DND-41 (cell line): ENCODE measurements around the gene SRC.
A peak's percentile ranks its signal among the peaks of the same experiment; 100 is the strongest.

Experiments
- ATAC-seq: fragments of 200-7000 bp; cut with Tn5 transposase; 3 replicates; pipeline ENCODE4 v1.9.1; 2021; ENCODE audit warnings: low read depth; ENCODE audit not compliant: insufficient read depth
- DNase-seq: peaks from one replicate; pipeline ENCODE4 v3.0.0-alpha.2; 2020
- H2AFZ ChIP-seq: 2 replicates; pipeline ENCODE4 v1.6.0; 2012; ENCODE audit warnings: low read depth, low read length
- H3K27ac ChIP-seq: 2 replicates; pipeline ENCODE4 v1.5.1; 2012; ENCODE audit warnings: low read length, inconsistent platforms
- H3K27me3 ChIP-seq: fragments of 200-600 bp; sonication (generic); 2 replicates; pipeline ENCODE4 v1.6.0; 2012; ENCODE audit warnings: low read length, mild to moderate bottlenecking, inconsistent platforms; ENCODE audit not compliant: insufficient read depth, poor library complexity
- H3K36me3 ChIP-seq: 2 replicates; pipeline ENCODE4 v1.5.1; 2012; ENCODE audit warnings: low read length, inconsistent platforms; ENCODE audit not compliant: insufficient read depth
- H3K4me1 ChIP-seq: 2 replicates; pipeline ENCODE4 v1.5.1; 2012; ENCODE audit warnings: mild to moderate bottlenecking, low read length; ENCODE audit not compliant: insufficient read depth
- H3K4me2 ChIP-seq: 2 replicates; pipeline ENCODE4 v1.6.0; 2012; ENCODE audit warnings: mild to moderate bottlenecking, moderate library complexity, low read length, inconsistent platforms; ENCODE audit not compliant: insufficient read depth
- H3K4me3 ChIP-seq, 2 experiments: fragments of 200-600 bp in 1 of 2; shearing (Covaris generic) in 1 of 2; 2 replicates each; pipeline ENCODE4 v1.5.1; 2012 to 2016; ENCODE audit warnings: inconsistent platforms in 2 of 2, low read length in 2 of 2, mild to moderate bottlenecking in 2 of 2, low read depth in 1 of 2, moderate library complexity in 1 of 2
- H3K79me2 ChIP-seq: 2 replicates; pipeline ENCODE4 v1.6.0; 2012; ENCODE audit warnings: low read length, inconsistent platforms; ENCODE audit not compliant: insufficient read depth
- H3K9ac ChIP-seq: 2 replicates; pipeline ENCODE4 v1.6.0; 2012; ENCODE audit warnings: low read depth, mild to moderate bottlenecking, inconsistent platforms, low read length, moderate library complexity
- H3K9me3 ChIP-seq: 2 replicates; pipeline ENCODE4 v1.5.1; 2012; ENCODE audit warnings: low read length, moderate library complexity, mild to moderate bottlenecking, inconsistent platforms; ENCODE audit not compliant: insufficient read depth, severe bottlenecking
- H4K20me1 ChIP-seq: 2 replicates; pipeline ENCODE4 v1.6.0; 2012; ENCODE audit warnings: low read length; ENCODE audit not compliant: insufficient read depth
- CTCF ChIP-seq: IDR thresholded peaks from 2 replicates; pipeline ENCODE4 v1.5.1; 2012; ENCODE audit warnings: borderline replicate concordance, low read length, moderate library complexity, mild to moderate bottlenecking; ENCODE audit not compliant: poor library complexity, severe bottlenecking; ENCODE audit errors: extremely low read depth
- EZH2 ChIP-seq: IDR thresholded peaks from 3 replicates; pipeline ENCODE4 v1.6.1; 2012; ENCODE audit warnings: borderline replicate concordance, low read depth, mild to moderate bottlenecking, moderate library complexity, low read length, inconsistent platforms; ENCODE audit not compliant: severe bottlenecking

The SRC gene

GRCh38 chr20:37408302-37409193 is 62.6 kb downstream of the SRC start:
- no peaks in the 10 kb centered on the region for H3K9me3 ChIP-seq

GRCh38 chr20:37411408-37412219 is 65.7 kb downstream of the SRC start:
- Histone ChIP-seq H3K36me3 (no peaks in the 10 kb centered on the region), H2AFZ (peak overlapping the region; percentile 90), H3K79me2 (no peaks in the 10 kb centered on the region), H3K27ac (peak overlapping the region; percentile 71), H4K20me1 (no peaks in the 10 kb centered on the region), H3K9ac (peak overlapping the region; percentile 51), H3K27me3 (no peaks in the 10 kb centered on the region), H3K4me3 (peak overlapping the region; percentile 20 to 71; a peak in 3 of 4 replicates), H3K4me2 (peak overlapping the region; percentile 97), H3K9me3 (no peaks in the 10 kb centered on the region), H3K4me1 (peaks cover 44% of the 10 kb centered on the region)
- ATAC-seq: peak; percentile 25
- TF ChIP-seq EZH2 (no peak), CTCF (no peak)
- DNase-seq: peak; percentile 58

More at GRCh38 chr20:37408302-37409193, 62.6 kb downstream of the SRC start:
- ATAC-seq: no peak
- peaks cover 53% of the 10 kb centered on the region for H3K4me1 ChIP-seq
- H4K20me1 ChIP-seq: no peaks in the 10 kb centered on the region
- no peak overlapping the region for H3K27ac ChIP-seq
- no peaks in the 10 kb centered on the region for H3K36me3 ChIP-seq
- DNase-seq: no peak
- no peak overlapping the region for H3K4me2 ChIP-seq
- TF ChIP-seq CTCF (no peak), EZH2 (no peak)
- H2AFZ ChIP-seq: no peak overlapping the region
- no peak overlapping the region for H3K4me3 ChIP-seq
- H3K79me2 ChIP-seq: no peaks in the 10 kb centered on the region
- no peak overlapping the region for H3K9ac ChIP-seq
- no peaks in the 10 kb centered on the region for H3K27me3 ChIP-seq

- Histone ChIP-seq H3K36me3 (no peaks in the 10 kb centered on the region), H3K9ac (peak overlapping the region; percentile 51; the same call in 1 of the 2 replicates), H3K4me1 (peaks cover 33% of the 10 kb centered on the region), H3K4me3 (peak overlapping the region in 1 of 2 experiments; percentile 71; a peak in 1 of 4 replicates), H3K4me2 (peak overlapping the region; percentile 97), H3K9me3 (no peaks in the 10 kb centered on the region), H4K20me1 (no peaks in the 10 kb centered on the region), H3K27ac (0 out of 2 replicates have a peak overlapping the region, but pooled peaks have one; percentile 71), H3K79me2 (no peaks in the 10 kb centered on the region), H2AFZ (peak overlapping the region; percentile 90; the same call in 1 of the 2 replicates), H3K27me3 (no peaks in the 10 kb centered on the region)
- TF ChIP-seq EZH2 (no peak), CTCF (no peak)
- ATAC-seq (no peak), DNase-seq (no peak)
Observed at GRCh38 chr20:37413023-37413334, 67.0 kb downstream of the SRC start.
